ENCODE data around the gene ZNF514.

Gene ZNF514

DNA sequence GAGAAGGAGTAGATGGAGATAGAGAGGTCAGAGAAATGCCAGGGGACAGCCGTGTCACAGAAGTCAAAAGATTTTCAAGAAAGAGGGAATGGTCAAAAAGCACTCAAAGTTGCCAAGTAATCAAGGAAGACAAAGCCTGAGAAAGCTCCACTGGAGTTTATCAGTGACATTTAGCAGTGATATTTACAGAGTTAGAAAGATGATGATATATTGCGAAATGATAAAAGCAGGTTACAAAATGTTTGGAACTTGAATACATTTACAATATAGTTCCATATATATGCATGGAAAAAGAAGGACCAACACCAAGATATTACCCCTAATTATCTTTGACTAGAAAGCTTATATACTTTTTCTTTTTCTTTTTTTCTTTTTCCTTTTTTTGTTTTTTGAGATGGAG, 26.3 kb upstream of the ZNF514 start:
- H3K27ac ChIP-seq: no peak overlapping the region
- TF ChIP-seq ZFX (IDR thresholded peaks at IDR 0.05) (no peak), CTCF (conservative IDR thresholded peaks at IDR 0.05) (no peak)

- TF ChIP-seq CTCF (conservative IDR thresholded peaks at IDR 0.05): no peak
- TF ChIP-seq ZFX (IDR thresholded peaks at IDR 0.05): no peak
- H3K27ac ChIP-seq: no peak overlapping the region
These were observed 25.5 kb upstream of the ZNF514 start for GRCh38 chr2:95185197-95185596.

- no peak overlapping the region for H3K27ac ChIP-seq
- no peak for TF ChIP-seq CTCF (conservative IDR thresholded peaks at IDR 0.05)
These were observed 22.1 kb upstream of the ZNF514 start for GRCh38 chr2:95181774-95182173.

- TF ChIP-seq ZFX (IDR thresholded peaks at IDR 0.05): no peak
- no peak for TF ChIP-seq CTCF (conservative IDR thresholded peaks at IDR 0.05)
- no peak overlapping the region for H3K27ac ChIP-seq
These were observed 19.8 kb upstream of the ZNF514 start for GRCh38 chr2:95179451-95179850.

- no peak overlapping the region for H3K27ac ChIP-seq
- TF ChIP-seq ZFX (IDR thresholded peaks at IDR 0.05) (no peak), CTCF (conservative IDR thresholded peaks at IDR 0.05) (no peak)
These were observed 14.4 kb upstream of the ZNF514 start for GRCh38 chr2:95174031-95174542.

DNA sequence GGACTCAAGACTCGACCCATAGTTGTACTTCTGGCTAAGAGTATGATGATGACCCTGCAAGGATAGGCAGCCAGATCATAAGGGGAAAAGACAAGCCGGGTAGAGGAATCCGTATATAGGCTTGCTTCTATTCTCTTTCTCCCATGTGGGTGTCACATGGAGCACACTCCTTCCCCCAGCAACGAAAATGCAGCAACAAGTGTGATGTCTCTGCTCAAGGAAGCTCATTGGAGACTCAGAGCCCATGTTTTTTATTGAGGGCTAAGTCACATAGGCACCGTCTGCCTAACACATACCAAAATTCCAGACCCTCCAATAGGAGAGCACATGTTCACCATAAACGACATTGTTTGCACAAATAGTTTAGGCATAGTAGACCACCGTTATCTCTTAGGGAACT, 12.3 kb upstream of the ZNF514 start:
- no peak overlapping the region for H3K27ac ChIP-seq
- TF ChIP-seq ZFX (IDR thresholded peaks at IDR 0.05) (no peak), CTCF (conservative IDR thresholded peaks at IDR 0.05) (no peak)

- no peak for TF ChIP-seq ZFX (IDR thresholded peaks at IDR 0.05)
- TF ChIP-seq CTCF (conservative IDR thresholded peaks at IDR 0.05): no peak
- peak overlapping the region; percentile 81 for H3K27ac ChIP-seq
These were observed 6.6 kb upstream of the ZNF514 start for GRCh38 chr2:95166065-95166763.
